Measurements from ENCODE around the gene CASP9.
"Not testable (repeated sequence)": the region's sequence is repeated elsewhere in the genome, so short reads cannot be mapped to it uniquely, and the experiment has no call there.

The CASP9 gene

DNA sequence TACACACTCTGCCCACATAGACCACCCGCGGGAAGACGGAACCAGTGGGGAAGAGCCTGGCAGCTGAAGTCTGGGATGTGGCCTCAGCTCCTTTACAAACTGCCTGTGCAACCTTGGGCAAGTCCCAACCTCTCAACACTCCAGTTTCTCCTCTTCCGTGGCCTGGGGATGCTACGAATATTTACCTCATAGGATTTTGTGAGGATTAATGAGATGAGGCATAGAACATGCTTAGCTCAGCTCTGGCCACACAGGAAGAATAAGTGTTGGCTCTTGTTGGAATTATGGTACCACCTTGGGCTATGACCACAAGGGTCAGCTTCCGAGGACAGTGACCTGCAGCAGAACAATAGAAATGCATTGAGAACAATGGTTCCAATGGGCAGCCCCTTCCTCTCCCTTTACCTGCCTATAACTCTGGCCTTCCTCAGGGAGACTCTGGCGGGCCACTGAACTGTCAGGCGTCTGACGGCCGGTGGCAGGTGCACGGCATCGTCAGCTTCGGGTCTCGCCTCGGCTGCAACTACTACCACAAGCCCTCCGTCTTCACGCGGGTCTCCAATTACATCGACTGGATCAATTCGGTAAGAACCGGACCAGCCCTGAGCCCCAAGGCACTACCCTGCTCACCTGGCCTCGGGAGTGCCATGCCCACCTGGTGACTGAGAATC is 56.9 kb downstream of the CASP9 start:
- not testable (repeated sequence) for DNase-seq

DNA sequence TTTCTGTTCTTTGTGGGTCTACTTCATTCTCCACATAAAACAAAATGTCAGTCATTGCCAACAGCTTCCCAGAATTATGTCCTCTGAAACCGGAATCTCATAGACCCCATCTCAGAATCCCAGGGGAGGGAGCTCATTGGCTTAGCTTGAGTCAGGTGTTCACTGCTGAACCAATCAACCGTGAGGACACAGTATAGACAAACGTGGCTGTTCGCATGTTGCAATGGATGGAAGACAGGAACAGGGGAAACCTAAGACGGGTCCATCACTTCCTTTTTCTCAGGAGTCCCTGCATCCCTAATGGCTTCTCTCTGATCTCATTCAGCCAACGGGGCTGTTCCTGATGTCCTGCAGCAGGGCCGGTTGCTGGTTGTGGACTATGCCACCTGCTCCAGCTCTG is 58.3 kb downstream of the CASP9 start:
- no peak for DNase-seq

DNA sequence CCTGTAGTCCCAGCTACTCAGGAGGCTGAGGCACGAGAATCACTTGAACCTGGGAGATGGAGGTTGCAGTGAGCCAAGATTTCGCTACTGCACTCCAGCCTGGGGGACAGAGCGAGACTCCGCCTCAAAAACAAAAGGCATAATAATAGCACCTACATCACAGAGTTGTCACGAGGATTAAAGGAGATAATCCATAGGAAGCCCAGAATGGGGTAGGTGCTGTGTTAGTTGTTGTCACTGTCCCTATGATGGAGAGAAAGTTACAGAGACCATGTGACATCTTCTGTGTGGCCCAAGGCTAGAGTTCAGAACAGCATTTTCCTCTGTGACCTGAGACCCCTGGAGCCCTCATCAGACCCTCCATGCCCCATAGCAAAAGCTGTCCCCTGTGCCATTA is 60.1 kb downstream of the CASP9 start:
- not testable (repeated sequence) for DNase-seq

DNA sequence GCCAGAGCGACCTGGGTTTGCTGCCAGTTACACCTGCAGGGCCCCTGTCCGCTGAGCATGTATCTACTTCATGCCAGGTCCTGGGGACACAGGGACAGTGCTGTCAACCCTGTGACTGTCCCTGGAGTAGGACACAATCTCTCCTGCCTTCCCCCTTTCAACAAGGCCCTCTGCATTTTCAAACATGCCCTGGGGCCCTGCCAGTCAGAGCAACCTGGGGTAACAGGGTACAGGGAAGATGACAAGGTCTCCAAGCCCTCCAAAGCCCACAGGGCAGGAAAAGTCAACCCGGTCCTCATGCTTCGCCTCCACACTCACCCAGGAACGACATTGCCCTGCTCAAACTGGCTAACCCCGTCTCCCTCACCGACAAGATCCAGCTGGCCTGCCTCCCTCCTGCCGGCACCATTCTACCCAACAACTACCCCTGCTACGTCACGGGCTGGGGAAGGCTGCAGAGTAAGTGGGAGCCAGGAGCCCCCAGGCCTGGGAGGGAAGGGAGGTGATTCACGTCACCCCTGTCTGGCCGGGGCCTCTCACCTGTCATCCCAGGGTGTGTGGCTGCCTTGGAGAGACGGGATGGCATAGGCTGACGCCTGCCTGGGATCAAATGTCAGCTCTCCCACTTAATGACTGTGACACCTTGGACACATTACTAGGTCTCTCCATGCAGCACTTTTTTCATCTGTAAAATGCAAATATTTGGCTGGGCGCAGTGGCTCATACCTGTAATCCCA is 60.8 kb downstream of the CASP9 start:
- DNase-seq, result not testable (repeated sequence)

DNA sequence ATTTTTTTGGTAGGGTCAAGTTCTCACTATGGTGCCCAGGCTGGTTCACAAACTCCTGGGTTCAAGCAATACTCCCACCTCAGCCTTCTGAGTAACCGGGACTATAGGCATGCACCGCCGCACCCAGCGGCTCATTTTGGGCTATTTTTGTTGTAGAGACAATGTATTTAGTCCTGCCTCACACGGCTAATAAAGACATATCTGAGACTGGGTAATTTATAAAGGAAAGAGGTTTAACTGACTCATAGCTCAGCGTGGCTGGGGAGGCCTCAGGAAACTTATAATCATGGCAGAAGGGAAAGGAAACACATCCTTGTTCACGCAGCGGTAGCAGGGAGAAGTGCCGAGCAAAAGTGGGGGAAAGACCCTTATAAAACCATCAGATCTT is 63.3 kb downstream of the CASP9 start:
- DNase-seq, result no peak

DNA sequence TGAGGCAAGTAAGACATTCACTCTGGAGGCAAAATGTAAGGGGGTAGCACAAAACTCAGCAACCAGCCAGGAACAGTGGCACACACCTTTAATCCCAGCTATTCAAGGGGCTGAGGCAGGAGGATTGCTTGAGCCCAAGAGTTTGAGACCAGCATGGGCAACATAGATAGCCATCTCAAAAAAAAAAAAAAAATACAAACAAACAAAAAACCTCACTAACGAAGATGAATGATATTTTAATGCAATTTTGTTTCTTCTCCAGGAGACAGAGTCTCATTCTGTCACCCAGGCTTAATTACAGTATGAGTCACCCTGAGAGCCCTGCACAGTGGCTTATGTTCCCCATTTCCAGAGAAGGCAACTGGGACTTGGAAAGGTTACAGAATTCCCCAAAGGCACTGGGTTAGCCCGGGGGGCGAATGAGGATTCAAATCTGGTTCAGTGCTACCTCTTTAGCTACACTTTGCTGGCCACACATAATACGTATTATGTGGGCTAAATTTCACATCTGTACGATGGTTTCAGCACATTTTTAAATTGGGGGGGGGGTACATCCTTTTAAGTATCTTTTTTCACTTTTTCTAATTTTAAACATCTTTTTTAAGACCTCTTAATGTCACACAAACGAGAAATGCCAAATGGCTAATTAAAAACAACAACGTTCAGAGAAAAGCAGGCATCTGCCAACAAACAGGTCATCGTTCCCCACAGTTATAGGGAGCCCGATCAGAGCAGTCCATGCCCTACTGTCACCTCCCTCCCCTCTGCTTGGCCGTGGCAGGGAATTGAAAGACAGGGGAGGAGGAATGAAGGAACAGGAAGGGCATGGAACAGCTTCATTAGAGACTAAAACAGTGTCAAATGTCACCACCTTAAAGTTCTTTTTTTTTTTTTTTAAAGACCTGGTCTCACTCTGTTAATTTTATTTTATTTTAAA is 64.0 kb downstream of the CASP9 start:
- DNase-seq, result no peak

DNA sequence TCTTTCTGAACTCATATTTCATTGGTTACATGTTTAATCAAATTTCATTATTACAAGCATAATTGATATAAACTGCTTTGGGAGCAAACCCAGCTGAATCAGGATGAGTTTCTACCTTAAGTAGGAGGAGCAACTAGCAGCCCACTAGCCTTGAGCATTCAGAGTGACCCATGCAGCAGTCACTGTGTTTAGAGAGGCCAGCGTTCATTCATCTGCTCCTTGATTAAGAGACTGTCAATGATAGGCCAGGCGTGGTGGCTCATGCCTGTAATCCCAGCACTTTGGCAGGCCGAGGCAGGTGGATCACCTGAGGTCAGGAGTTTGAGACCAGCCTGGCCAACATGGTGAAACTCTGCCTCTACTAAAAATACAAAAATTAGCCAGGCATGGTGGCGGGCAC is 65.6 kb downstream of the CASP9 start:
- DNase-seq, result not testable (repeated sequence)

DNA sequence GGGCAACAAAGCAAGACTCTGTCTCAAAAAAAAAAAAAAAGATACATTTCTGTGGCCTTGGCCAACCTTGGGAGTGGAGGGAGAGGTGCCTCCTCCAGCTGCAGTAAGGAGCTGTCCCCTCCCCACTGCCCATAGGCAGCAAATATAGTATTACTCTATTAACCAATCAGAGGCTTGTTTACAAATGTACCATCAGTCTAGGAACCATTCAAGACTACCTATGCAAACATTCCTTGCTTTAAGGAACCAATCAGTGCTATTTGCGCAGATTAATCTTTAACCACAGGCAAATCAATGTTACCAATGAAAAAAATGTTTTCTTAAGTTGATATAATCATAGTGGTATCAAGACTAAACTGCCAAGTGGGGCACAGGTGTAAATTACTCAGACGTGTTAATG is 66.4 kb downstream of the CASP9 start:
- DNase-seq, result no peak

DNA sequence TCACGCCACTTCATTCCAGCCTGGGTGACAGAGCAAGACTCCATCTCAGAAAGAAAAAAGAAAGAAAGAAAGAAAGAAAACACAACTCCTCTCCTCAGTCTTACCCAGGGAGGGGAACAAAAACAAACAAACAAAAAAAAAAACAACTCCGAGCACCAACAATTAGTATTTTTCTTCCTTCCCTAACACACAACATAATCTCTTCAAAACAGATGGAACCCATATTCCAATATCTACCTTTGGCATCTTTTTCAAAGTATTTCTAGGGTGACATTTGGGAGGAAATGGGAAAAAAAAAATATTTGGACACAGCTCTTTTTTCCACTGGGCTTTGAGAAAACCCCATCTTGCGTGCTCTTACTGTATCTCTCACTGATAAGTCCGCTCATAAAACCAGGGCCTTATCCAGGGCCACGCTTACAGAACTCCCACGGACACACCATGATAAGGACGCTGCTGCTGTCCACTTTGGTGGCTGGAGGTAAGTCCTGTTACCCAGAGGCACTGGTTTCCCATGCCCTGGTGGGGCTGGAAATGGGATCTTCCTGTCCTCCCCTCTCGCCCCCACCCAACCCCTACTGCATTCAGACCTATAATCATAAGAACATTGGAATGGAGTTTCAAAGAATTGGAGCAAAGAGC is 67.6 kb downstream of the CASP9 start, which contains the start of gene CELA2A:
Gene CELA2A, plus strand, starts transcription at position 420 of the 642 bp plus-strand sequence. Its CDS starts 22 bp downstream, at position 442.
- DNase-seq, result no peak

DNA sequence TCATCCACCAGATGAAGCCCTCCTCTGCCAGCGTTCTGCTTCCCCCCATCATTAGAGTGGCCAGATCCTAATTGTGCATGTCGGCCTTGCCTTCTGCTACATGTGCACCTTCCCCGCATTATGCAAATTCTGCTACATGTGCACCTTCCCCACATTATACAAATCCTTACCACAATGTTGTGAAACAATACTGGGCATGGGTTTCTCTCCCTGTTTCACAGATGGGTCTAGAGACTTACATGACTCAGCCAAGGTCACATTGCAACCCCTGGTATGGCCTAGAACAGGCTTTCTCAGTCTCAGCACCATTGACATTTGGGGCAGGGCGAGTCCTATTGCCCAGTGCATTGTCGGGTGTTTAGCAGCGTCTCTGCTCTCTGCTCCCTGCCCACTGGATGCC is 68.5 kb downstream of the CASP9 start:
- no peak for DNase-seq

DNA sequence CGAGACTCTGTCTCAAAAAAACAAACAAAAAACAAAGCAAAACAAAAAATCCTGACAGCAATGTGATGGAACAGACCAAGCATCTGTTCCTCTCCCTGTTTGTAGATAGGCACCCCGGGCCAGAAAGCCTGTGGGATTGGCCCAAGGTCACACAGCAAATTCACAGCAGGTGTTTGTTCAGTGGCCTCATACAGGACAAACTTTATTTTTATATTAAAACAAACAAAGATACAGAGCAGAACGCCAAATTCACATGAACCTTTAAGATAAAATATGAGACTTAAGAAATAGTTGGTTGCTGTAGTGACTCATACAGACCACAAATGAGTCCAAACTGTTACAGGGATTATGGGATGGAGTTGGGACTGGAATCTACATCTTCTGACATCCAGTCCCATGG is 69.8 kb downstream of the CASP9 start:
- DNase-seq, result no peak

DNA sequence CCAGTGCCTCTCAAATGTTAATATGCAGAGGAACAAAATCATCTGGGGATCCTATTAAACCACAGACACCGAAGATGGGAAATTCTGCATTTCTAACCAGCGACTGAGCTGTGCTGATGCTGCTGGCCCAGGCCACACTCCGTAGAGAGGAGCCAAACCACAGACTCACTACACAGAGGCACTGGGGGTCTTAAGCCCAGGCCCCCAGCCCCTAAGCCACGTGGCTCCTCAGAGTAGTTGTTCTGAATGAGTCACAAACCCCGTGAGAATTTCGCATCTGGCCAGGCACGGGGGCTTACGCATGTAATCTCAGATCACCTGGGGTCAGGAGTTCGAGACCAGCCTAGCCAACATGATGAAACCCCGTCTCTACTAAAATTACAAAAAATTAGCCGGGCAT is 70.3 kb downstream of the CASP9 start:
- DNase-seq, result no peak

DNA sequence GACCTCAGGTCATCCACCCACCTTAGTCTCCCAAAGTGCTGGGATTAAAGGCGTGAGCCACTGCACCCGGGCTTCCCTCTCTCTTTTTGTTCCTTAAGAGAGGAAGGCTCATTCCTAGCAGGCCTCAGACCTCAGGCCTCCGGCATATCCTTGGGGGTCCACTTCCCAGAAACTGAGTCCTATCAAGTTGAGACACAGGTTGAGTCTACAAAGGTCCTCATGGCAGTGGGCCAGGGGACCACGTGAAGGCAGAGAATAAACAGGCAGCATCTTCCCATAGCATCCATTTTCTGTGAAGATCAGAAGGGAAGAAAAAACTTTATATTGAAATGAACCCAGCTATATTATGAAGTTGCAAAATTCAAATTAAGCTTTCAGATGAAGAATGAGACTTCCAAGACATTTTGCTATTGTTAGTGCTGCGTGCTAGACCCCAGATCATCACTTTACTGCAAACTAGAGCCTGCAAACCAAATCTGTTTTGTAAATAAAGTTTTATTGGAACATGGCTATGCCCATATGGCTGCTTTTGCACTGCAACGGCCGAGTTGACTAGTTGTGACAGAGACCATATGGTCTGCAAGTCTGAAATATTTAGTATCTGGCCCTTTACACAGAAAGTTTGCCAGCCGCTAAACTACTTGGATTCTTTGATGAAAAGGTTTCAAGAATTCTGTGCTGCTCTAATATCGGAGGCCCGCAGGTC is 71.0 kb downstream of the CASP9 start:
- no peak for DNase-seq

DNA sequence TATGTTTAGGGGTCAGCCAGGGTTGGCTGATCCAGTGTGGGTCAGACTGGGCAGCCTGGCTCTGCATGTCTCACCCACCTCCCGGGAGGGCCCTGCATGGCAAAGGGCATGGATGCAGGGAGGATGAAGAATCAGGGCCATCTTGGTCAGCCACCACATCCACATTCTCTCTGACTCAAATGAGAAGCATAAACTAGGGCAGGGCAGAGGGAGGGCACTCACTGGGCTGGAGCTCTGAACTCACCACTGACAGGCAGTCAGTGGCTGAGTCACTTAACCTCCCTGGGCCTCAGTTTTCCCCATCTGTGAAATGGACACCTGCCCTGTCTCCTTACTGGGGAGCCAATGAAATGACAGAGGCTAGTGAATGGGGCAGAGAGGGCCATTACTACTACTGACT is 71.8 kb downstream of the CASP9 start:
- no peak for DNase-seq

DNA sequence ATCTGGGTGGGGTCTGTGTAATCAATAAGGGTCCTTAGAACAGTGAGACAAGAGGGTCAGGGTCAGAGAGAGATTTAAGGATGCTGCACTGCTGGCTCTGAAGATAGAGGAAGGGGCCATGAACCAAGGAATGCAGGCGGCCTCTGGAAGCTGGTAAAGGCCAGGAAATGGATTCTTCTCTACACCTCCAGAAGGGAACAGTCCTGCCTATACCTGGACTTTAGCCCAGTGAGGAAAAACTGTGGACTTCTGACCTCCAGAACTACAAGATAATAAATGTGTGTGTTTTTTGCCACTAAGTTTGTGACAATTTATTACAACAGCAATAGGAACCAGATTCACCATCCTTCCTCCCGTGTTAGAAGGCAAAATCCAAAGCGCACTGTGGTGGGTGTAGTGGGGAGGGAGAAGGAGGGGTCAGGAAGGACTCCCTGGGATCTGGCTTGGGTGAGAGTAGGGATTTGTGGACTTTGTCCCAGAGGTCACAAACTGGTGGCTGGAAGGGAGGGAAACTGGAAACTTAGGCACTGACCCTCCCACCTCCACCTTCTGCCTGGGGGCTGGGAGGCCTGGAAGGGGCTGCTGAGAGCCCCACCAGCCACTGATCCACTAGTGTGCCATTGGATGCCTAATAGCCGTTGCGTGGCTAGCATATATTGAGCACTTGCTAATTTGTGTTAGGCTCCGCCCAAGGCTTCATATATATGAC is 72.8 kb downstream of the CASP9 start:
- DNase-seq, result no peak

DNA sequence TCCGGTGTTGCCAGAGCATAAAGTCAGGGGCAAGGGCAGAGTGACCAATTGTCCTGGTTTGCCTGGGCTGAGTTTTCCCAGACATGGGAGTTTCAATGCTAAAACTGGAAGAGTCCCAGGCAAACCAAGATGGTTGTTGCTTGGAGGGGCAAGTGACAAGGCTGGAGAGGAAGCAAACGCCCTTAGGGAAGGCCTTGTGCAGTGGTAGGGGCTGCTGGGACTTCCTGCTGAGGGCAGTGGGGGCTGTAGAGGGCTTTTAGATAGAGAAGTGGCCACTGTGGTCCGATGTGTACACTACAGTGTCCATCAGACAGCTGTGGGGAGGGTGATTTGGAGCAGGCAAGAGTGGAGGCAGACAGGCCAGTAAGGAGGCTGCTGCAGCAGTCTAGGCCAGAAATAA is 74.4 kb downstream of the CASP9 start:
- DNase-seq, result no peak

DNA sequence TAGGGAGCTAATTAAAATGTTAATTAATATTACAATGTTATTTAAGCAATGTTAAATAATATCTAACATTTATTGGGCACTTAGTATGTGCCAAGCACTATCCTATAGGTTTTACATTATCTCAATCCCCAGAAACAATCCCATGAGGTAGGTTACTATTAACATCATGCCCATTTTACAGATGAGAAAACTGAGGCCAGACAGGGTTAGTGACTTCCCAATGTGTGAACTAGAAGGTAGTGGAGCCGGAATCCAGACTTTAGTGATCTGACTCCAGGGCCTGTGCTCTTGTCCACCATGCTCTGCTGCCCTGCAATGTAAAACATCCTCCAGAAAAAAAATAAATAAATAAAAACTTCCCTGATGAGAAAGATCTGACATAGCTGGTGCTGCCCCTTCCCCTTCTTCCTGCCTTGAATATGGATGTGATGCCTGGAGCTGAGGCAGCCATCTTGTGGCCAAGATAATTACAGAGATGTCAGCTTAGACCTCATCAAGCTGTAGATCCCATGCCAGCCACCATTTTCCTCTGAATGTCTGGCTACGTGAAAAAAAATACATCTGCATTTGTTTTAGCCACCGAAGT is 75.0 kb downstream of the CASP9 start:
- no peak for DNase-seq

DNA sequence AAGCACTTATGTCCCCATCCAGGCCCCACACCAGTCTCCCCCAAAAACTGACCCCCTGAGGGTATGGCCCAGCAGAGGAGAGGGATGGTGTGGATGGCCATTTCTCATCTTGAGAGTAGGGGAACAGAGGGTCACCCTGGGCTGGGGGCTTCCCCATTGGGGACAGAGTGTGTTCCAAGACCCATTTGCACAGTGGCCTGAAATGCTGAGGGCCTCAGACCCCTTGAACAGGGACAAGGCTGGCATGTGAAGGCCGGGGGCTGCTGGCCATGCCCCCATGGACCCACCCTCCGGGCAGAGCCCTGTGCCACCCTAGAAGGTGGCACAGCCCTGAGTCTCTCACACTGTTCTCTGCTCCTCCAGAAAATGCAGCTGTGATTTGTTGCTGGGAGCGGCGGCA is 77.8 kb downstream of the CASP9 start:
- DNase-seq, result no peak

DNA sequence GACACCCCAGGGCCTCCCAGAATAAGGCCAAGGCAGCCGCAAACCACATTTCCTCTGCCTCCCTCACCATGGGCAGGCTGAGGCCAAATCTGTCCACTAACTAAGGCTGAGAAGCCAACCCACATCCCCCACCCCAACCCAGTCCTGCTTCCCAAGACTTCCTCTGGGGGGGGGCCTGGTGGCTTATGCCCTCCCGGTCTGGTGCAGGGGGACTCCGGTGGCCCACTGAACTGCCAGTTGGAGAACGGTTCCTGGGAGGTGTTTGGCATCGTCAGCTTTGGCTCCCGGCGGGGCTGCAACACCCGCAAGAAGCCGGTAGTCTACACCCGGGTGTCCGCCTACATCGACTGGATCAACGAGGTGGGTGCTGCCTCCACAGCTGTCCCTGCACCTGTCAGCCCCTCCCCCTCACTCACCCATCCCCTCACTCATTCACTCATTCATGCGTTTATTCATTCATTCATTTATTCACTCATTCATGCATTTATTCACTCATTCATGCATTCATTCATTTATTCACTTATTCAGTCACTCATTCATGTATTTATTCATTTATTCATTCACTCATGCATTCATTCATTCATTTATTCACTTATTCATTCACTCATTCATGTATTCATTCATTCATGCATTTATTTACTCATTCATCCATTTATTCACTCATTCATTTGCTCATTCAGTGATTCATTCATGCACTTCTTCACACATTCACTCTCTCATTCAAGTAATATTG is 78.5 kb downstream of the CASP9 start:
- DNase-seq, result no peak
